CD4-positive, alpha-beta T cell treated with Interleukin-4 for 1 hour (primary cell): ENCODE measurements around the gene INSYN2B.
"Not testable (repeated sequence)": the region's sequence is repeated elsewhere in the genome, so short reads cannot be mapped to it uniquely, and the experiment has no call there.

Experiments used
- DNase-seq, 2 donors: peaks; one replicate each; pipeline ENCODE4 v3.0.0-alpha.2; 2020 to 2022

INSYN2B gene

DNA sequence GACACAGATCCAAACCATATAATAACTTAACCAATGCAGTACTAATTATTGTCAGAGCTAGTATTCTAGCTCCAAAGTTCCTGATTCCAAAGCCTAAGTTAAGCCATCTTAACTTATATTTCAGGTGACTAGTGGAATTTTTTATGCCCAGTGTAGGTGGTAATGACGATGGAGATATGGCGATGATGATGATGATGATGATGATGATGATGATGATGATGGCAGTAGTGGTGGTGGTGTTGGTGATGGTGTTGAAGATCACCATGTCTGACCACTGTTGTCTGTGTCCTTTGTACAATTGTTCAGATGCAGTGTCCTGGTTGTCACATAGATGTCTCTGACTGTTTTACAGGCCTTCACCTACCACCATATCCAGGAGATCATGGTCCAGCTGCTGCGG, 139.9 kb downstream of the INSYN2B start:
- DNase-seq: no peak

DNA sequence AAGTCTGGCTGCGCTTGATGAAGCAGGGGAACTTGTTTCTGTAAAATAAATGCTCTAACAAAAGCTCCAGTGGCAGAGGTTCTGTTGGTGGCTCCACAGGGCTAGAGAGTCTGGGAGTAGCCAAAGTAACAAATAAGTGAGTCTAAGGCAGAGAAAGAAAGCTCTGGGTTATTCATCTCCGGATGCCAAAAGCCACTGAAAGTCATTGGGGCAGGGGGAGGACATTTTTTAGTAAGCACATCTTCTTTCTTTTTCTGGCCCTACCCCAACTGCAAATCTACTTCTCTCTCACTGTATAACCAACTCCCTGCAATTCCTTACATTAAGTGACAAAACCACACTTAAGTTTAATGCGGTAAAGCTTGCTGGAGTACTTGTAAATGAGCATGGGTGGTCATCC, 141.6 kb downstream of the INSYN2B start:
- DNase-seq: no peak

DNA sequence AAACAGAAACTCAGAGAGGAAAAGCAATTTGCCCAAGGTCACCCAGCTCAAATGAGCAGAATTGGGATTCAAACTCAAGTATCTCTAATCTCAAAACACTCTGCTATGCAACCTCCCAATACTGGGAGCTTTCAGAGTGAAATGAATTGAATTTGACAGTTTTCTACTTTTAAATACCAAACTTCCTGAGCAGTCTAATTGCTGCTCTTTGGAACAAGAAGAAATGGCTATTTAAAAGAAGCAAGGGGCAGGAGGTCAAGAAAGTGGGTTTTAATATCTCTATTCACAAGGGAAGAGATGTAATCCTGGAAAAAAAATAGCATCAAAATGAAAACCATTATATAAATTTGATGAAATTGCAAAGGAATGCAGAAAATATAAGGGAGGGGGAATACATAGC, 142.6 kb downstream of the INSYN2B start:
- DNase-seq: no peak

DNA sequence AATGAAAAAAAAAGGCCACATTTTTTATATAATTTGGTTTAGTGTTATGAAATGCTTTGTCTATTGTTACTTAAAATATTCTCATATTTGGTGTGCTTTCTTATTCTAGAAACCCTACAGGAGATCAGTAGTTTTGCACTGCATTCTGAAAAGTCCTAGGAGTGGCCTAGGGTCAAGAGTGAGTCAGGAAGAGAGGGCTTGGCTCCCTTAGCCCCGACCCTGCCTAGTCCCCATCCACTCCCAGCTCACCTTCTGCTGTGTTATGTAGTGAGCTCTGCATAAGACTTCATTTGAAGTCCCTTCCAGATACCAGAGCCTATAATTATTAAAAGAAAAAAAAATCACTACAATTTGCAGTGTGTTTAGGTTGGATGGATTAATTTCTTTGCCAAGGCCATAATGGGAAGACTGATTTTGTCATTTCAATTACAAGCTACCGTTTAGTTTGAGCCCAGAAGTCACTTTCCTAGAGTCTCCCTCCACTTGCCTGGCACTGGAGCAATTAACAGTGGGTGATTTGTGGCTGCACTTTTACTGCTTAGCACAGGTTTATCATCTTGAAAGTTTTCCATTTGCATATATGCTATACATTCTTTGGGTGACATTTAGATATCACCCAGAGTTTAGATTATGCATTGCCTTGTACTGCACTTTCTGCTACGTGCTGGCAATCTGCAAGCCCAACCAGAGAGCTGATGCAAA, 143.3 kb downstream of the INSYN2B start:
- DNase-seq: no peak

DNA sequence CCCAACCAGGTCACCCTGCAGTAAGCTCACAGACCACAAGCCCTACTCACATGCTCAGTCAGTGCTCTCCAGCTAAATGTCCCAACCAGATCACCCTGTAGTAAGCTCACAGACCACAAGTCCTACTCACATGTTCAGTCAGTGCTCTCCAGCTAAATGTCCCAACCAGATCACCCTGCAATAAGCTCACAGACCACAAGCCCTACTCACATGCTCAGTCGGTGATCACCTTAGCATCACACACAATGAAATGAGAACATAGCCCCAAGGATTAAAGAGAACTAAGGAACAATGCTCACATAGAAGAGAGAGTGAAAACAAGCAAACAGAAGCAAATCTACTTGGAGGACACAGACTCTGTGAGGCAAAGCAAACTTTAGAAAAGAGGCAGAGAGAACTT, 145.8 kb downstream of the INSYN2B start:
- DNase-seq: not testable (repeated sequence)

DNA sequence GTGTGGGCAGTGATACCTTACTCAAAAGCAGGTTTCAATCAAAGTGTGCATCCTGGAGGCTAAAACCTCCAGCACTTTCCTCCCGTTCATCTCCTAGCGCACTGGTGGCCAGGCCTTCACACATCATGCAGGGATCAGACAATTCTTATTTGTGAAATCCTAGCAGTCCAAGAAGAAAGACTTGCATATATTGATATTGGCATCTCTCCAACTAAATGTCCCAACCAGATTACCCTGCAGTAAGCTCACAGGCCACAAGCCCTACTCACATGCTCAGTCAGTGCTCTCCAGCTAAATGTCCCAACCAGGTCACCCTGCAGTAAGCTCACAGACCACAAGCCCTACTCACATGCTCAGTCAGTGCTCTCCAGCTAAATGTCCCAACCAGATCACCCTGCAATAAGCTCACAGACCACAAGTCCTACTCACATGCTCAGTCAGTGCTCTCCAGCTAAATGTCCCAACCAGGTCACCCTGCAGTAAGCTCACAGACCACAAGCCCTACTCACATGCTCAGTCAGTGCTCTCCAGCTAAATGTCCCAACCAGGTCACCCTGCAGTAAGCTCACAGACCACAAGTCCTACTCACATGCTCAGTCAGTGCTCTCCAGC, 146.5 kb downstream of the INSYN2B start:
- DNase-seq: not testable (repeated sequence)

DNA sequence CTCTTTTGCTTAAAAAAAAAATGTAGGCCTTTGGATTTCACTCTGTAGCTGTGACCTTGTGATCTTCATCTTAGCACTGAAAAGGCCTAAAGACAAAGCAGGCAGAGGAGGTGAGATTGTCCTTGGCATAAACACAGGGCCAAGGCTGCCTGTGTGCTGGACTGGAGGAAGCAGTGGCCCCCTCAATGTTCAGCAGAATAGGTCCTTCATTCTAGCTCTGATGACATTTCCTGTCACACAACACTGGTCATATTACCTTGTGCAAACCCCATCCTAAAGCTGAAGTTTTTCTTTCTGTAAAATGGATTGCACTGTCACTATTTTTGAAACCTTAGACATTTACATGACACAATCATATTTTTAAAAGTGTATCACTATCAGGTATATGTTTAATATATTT, 147.4 kb downstream of the INSYN2B start:
- no peak for DNase-seq

DNA sequence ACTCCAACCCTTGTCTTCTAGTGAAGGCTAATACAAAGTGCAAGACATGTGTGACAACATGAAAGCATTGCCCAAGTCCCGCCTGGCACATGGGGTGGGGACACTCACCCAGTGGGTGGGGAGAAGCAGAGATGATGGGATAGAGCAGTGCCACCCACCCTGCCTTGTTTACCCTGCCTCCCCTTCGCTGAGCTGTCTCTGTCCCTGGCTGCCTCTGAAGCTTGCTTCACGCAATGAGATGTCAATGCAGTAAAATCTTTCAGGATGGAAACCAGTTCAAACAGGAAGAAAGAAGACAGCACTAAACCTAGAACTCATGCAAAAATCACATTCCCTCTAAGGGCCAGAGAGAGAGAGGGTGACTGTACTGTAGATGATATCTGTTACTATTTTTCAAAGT, 148.0 kb downstream of the INSYN2B start:
- DNase-seq: no peak

DNA sequence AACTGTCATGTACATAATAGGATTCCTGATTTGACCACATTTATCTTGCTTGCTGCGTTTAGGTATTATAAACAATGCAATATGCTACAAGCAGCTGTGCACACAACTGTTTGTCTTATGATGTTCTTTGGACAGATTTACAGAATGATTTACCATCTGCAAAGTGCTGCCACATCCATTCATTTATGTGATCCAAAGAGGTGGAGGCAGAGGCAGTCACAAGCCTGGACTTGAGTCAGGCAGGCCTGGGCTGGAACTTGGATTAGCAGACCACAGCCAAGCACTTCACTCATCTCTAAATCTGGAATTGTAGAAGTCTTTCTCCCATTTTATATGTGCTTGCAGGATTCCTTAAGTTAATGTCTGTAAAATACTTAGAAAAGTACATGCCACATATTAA, 149.0 kb downstream of the INSYN2B start:
- DNase-seq: no peak

DNA sequence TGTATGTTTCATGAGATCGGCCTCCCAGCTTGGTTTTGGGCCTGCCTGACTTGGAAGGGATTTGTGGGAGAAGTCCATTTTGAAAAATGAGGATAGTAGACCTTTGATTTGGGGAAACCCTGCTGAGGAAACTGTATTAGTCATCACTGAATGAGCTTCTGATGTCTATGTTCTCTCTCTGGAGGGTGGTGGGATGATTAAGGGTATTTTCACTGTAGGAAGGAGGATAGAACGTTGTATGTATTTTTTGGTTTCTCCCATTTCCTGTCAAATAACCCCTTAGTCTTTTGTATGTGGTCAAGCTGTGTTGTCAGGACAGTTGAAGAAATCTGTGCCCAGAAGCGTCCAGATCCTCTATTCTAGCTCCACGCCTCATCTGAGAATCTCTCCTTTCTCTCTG, 151.9 kb downstream of the INSYN2B start:
- no peak for DNase-seq

DNA sequence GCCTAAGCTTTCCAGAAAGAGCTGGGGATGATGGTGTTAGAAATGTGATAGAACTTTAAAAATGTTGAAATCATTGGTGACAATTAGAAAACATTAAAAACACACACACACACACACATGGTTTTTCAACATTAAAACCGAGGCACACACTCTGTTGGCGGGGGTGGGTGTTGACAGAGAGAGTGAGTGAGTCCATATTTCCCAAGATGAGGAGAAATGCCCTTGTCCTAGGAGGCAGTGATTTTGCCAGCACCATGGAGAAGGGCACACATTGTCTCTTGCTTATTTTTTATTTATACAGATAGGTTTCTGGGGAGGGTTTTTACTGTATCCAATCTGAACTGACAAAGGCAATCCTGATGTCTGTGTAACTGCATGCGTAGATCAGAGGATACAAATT, 152.5 kb downstream of the INSYN2B start:
- no peak for DNase-seq

DNA sequence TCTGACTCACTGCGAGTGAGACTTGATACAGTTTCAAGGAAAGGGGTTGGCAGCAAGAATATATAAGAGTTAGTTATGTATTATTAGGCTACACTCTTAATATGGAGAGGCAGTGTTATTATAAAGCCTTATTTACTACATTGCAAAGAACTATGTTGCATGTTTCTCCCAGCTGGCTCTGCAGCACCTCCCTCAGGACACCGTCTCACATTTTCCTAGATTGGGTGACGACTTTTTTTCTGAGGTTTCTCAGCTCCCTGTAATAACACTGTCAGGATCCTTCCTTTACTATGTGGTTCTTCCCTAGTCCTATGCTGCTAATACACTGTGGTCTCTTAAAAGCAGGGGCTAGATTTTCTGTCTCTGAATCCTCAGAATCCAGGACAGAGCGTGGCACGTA, 153.7 kb downstream of the INSYN2B start:
- no peak for DNase-seq

DNA sequence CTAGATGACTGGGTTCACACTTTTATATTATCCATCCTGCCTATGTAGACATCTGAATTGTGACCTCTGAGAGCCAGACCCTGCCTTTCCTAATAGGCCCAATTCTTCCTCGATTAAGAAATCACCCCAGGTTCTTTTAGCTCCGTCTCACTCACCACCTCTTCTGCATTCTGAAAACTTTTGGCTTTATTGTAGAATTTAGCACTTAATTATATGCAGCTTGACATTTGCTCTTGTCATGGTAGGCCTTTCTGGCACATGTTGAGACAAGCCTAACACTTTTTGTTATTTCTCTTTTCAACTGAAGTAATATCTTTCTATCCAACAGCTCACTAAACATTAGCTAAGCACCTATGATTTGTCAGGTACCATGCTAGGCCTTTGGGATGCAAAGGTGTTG, 163.3 kb downstream of the INSYN2B start:
- no peak for DNase-seq

DNA sequence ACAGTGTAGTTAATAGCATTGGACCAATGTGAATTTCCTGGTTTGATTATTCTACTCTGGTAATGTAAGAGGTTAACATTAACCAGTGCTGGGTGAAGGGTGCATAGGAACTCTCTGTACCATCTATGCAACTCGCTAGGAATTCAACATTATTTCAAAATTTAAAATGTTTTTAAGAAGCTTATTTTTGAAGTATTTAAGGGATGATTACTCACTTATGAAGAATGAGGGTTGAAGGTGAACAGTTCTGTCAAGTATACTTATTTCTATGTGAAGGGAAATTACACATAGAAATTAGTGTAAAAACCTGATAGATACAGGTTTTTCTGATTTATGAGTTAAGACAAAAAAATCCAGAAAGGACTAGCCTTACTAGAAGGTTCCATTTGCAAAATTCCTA, 165.8 kb downstream of the INSYN2B start:
- DNase-seq: no peak
